H1 (cell line): Measurements from ENCODE around the gene CLDN16. TPM values are rescaled to one million over a fixed set of nuclear protein-coding genes. Genes with fewer than 3 reads are reported as not detected.

Experiments
- CTCF ChIA-PET: fragments of 300-600 bp; sonication (Branson Sonifier 250); formaldehyde crosslinking; loops from one replicate; lab custom pipeline; 2021; ENCODE audit not compliant: partially characterized antibody; lab: Charles Lee
- POLR2A ChIA-PET: fragments of 300-600 bp; sonication (Branson Sonifier 250); formaldehyde crosslinking; loops from one replicate; lab custom pipeline; 2021; ENCODE audit warnings: inconsistent platforms; ENCODE audit not compliant: partially characterized antibody; lab: Charles Lee
- DNase-seq, 2 experiments: peaks; one replicate each; pipeline versions ENCODE4 v3.0.0 to v3.0.0-alpha.2; 2010 to 2022; ENCODE audit warnings: low spot score in 2 of 2, low read depth in 1 of 2, mixed read lengths in 1 of 2
- FAIRE-seq: peaks from 2 replicates; lab custom pipeline; 2011; peaks lifted over from hg19 to GRCh38; lab: Jason Lieb, UNC
- H2AFZ ChIP-seq: 2 replicates; pipeline ENCODE4 v1.8.1; 2012; ENCODE audit warnings: low read length, inconsistent platforms
- H2AK5ac ChIP-seq: 2 replicates; pipeline ENCODE4 v1.6.1; 2013; ENCODE audit warnings: low read depth, low read length
- H2BK120ac ChIP-seq: replicated peaks from 2 replicates; pipeline ENCODE3; 2013; ENCODE audit warnings: low read depth, low read length, inconsistent platforms
- H2BK12ac ChIP-seq: 2 replicates; pipeline ENCODE4 v1.6.1; 2013; ENCODE audit warnings: low read depth, low read length
- H2BK15ac ChIP-seq: 2 replicates; pipeline ENCODE4 v1.6.1; 2013; ENCODE audit warnings: low read length
- H2BK20ac ChIP-seq: 2 replicates; pipeline ENCODE4 v1.6.1; 2013; ENCODE audit warnings: low read length
- H2BK5ac ChIP-seq: 2 replicates; pipeline ENCODE4 v1.6.1; 2013; ENCODE audit warnings: low read depth, low read length
- H3K14ac ChIP-seq: 2 replicates; pipeline ENCODE4 v1.6.1; 2013; ENCODE audit warnings: inconsistent platforms; ENCODE audit not compliant: insufficient read length
- H3K18ac ChIP-seq: 2 replicates; pipeline ENCODE4 v1.6.1; 2013; ENCODE audit warnings: low read length; ENCODE audit errors: extremely low read depth
- H3K23ac ChIP-seq: 2 replicates; pipeline ENCODE4 v1.6.1; 2013; ENCODE audit warnings: inconsistent platforms; ENCODE audit not compliant: insufficient read length
- H3K23me2 ChIP-seq: 2 replicates; pipeline ENCODE4 v1.6.1; 2013; ENCODE audit warnings: low read depth, low read length
- H3K27ac ChIP-seq: 2 replicates; pipeline ENCODE4 v1.6.1; 2011; ENCODE audit warnings: low read depth, low read length, inconsistent platforms
- H3K27me3 ChIP-seq, 4 experiments: replicated peaks in 1 of 4; 1 replicate in 1 of 4; 2 replicates in 3 of 4; pipeline versions ENCODE4 v1.6.1 to v1.8.1; 2011 to 2013; ENCODE audit warnings: low read length in 3 of 4, mild to moderate bottlenecking in 3 of 4, inconsistent platforms in 2 of 4, mixed read lengths in 2 of 4, moderate library complexity in 1 of 4; ENCODE audit not compliant: control insufficient read depth in 3 of 4, insufficient read depth in 3 of 4; ENCODE audit errors: extremely low read depth in 1 of 4
- H3K36me3 ChIP-seq, 4 experiments: 2 replicates each; pipeline versions ENCODE4 v1.6.1 to v1.8.1; 2011 to 2013; ENCODE audit warnings: mild to moderate bottlenecking in 4 of 4, low read length in 3 of 4, moderate library complexity in 2 of 4, control low read depth in 1 of 4, inconsistent platforms in 1 of 4; ENCODE audit not compliant: insufficient read depth in 4 of 4, control insufficient read depth in 2 of 4
- H3K4ac ChIP-seq: replicated peaks from 2 replicates; pipeline ENCODE3; 2013; ENCODE audit warnings: low read length, low read depth, mixed read lengths, inconsistent platforms; ENCODE audit not compliant: insufficient read length
- H3K4me1 ChIP-seq, 4 experiments: replicated peaks in 1 of 4; 1 replicate in 1 of 4; 2 replicates in 3 of 4; pipeline versions ENCODE4 v1.6.1 to v1.8.1; 2011 to 2013; ENCODE audit warnings: low read length in 3 of 4, inconsistent platforms in 2 of 4, mixed read lengths in 1 of 4; ENCODE audit not compliant: insufficient read depth in 4 of 4, control insufficient read depth in 3 of 4
- H3K4me2 ChIP-seq, 2 experiments: 2 replicates each; pipeline versions ENCODE4 v1.6.1 to v1.8.1; 2011 to 2013; ENCODE audit warnings: low read depth in 2 of 2, low read length in 2 of 2, control low read depth in 1 of 2, inconsistent platforms in 1 of 2, mild to moderate bottlenecking in 1 of 2; ENCODE audit not compliant: insufficient read depth in 1 of 2
- H3K4me3 ChIP-seq, 4 experiments: fragments of 200-600, 300-600 bp in 1 of 4; sonication (generic), shearing (Covaris generic), sonication (Bioruptor Twin) in 1 of 4; 2 replicates each; pipeline versions ENCODE4 v1.5.1 to v1.8.1; 2011 to 2016; ENCODE audit warnings: low read length in 4 of 4, low read depth in 3 of 4, control low read depth in 2 of 4, inconsistent platforms in 2 of 4, mild to moderate bottlenecking in 2 of 4, mixed read lengths in 1 of 4, moderate library complexity in 1 of 4; ENCODE audit not compliant: insufficient read depth in 2 of 4; ENCODE audit errors: extremely low read depth in 1 of 4
- H3K56ac ChIP-seq: replicated peaks from 2 replicates; pipeline ENCODE3; 2013; ENCODE audit warnings: low read depth, mild to moderate bottlenecking, mixed read lengths, low read length, inconsistent platforms; ENCODE audit not compliant: insufficient read length
- H3K79me1 ChIP-seq: 2 replicates; pipeline ENCODE4 v1.6.1; 2013; ENCODE audit warnings: low read depth, low read length, control low read depth
- H3K79me2 ChIP-seq, 2 experiments: 2 replicates each; pipeline versions ENCODE4 v1.6.1 to v1.8.1; 2012 to 2013; ENCODE audit warnings: low read length in 2 of 2, mild to moderate bottlenecking in 2 of 2, inconsistent platforms in 1 of 2; ENCODE audit not compliant: insufficient read depth in 2 of 2, control insufficient read depth in 1 of 2
- H3K9ac ChIP-seq, 4 experiments: replicated peaks in 1 of 4; 1 replicate in 1 of 4; 2 replicates in 3 of 4; pipeline versions ENCODE4 v1.6.1 to v1.8.1; 2011 to 2013; ENCODE audit warnings: low read depth in 3 of 4, low read length in 3 of 4, control low read depth in 2 of 4, mild to moderate bottlenecking in 2 of 4, moderate library complexity in 2 of 4, inconsistent platforms in 1 of 4; ENCODE audit errors: extremely low read depth in 1 of 4
- H3K9me3 ChIP-seq, 2 experiments: 2 replicates each; pipeline versions ENCODE4 v1.6.1 to v1.8.1; 2012 to 2013; ENCODE audit warnings: mild to moderate bottlenecking in 2 of 2, moderate library complexity in 2 of 2, control low read depth in 1 of 2, inconsistent platforms in 1 of 2, low read depth in 1 of 2, low read length in 1 of 2, mixed read lengths in 1 of 2; ENCODE audit not compliant: insufficient read depth in 2 of 2
- H4K20me1 ChIP-seq, 2 experiments: replicated peaks in 1 of 2; 2 replicates each; pipeline versions ENCODE3 to v1.8.1; 2011 to 2013; ENCODE audit warnings: inconsistent platforms in 2 of 2, low read length in 2 of 2, mild to moderate bottlenecking in 1 of 2; ENCODE audit not compliant: insufficient read depth in 2 of 2, control insufficient read depth in 1 of 2
- H4K5ac ChIP-seq: 2 replicates; pipeline ENCODE4 v1.6.1; 2013; ENCODE audit warnings: low read length, low read depth, mixed read lengths, inconsistent platforms; ENCODE audit not compliant: insufficient read length
- H4K8ac ChIP-seq: 2 replicates; pipeline ENCODE4 v1.8.0; 2013; ENCODE audit warnings: mild to moderate bottlenecking, moderate library complexity, low read length, inconsistent platforms; ENCODE audit not compliant: insufficient read depth; ENCODE audit errors: extremely low read depth
- H4K91ac ChIP-seq: replicated peaks from 2 replicates; pipeline ENCODE3; 2013; ENCODE audit warnings: low read length, mixed read lengths, inconsistent platforms; ENCODE audit not compliant: insufficient read length
- CBX8 ChIP-seq: fragments of 300-800, 300-1000 bp; sonication (generic); IDR thresholded peaks from 2 replicates; pipeline ENCODE4 v1.7.1; 2016; ENCODE audit warnings: low read depth, low read length, borderline replicate concordance
- EGR1 ChIP-seq: IDR thresholded peaks from 2 replicates; pipeline ENCODE4 v1.6.1; 2011; ENCODE audit warnings: low read depth, low read length, borderline replicate concordance
- EP300 ChIP-seq, 2 experiments: IDR thresholded peaks; 1 replicate in 1 of 2; 2 replicates in 1 of 2; pipeline ENCODE4 v1.6.1; 2011 to 2012; ENCODE audit warnings: low read depth in 2 of 2, low read length in 2 of 2, mild to moderate bottlenecking in 2 of 2, borderline replicate concordance in 1 of 2, inconsistent platforms in 1 of 2, moderate library complexity in 1 of 2
- GABPA ChIP-seq: IDR thresholded peaks from 2 replicates; pipeline ENCODE4 v1.6.1; 2011; ENCODE audit warnings: mild to moderate bottlenecking, low read length, moderate library complexity, borderline replicate concordance; ENCODE audit not compliant: insufficient read depth
- HDAC2 ChIP-seq, 2 experiments: fragments of 300-600 bp in 1 of 2; sonication (generic) in 1 of 2; IDR thresholded peaks; 2 replicates each; pipeline ENCODE4 v1.6.1; 2011 to 2012; ENCODE audit warnings: low read depth in 2 of 2, low read length in 2 of 2, mild to moderate bottlenecking in 2 of 2, moderate library complexity in 2 of 2, borderline replicate concordance in 1 of 2, inconsistent platforms in 1 of 2
- PHF8 ChIP-seq: fragments of 200-600 bp; sonication (generic); conservative IDR thresholded peaks from 2 replicates; pipeline ENCODE4 v1.7.1; 2012; ENCODE audit warnings: low read depth, mild to moderate bottlenecking, inconsistent platforms, low read length, moderate library complexity
- POU5F1 ChIP-seq: IDR thresholded peaks from 2 replicates; pipeline ENCODE4 v1.6.1; 2011; ENCODE audit warnings: low read depth, mild to moderate bottlenecking, low read length, moderate library complexity
- RFX5 ChIP-seq: IDR thresholded peaks from 2 replicates; pipeline ENCODE4 v1.6.1; 2011; ENCODE audit warnings: low read depth, low read length, improper control_type of control experiment, borderline replicate concordance
- SIX5 ChIP-seq: IDR thresholded peaks from 2 replicates; pipeline ENCODE4 v1.6.1; 2011; ENCODE audit warnings: mild to moderate bottlenecking, low read depth, low read length
- WGBS, 2 experiments: shearing (Covaris generic) in 1 of 2; methylation state at CpG; one replicate each; pipeline versions ENCODE4 v1.1.6 to v1.1.7; 2013 to 2015; ENCODE audit warnings: low lambda C conversion rate in 2 of 2, mixed read lengths in 2 of 2, inconsistent platforms in 1 of 2, low coverage in 1 of 2, missing lambda C conversion rate in 1 of 2; ENCODE audit not compliant: insufficient replicate concordance in 2 of 2, insufficient coverage in 1 of 2, insufficient read length in 1 of 2; ENCODE audit errors: extremely low coverage in 1 of 2, missing lambda C conversion rate in 1 of 2; 5-methylcytosine and 5-hydroxymethylcytosine counted together
- polyA plus RNA-seq, 7 experiments: library from polyadenylated mRNA; depleted of rRNA in 3 of 7; stranded (reverse) in 5 of 7; unstranded in 2 of 7; fragments of >200 nt in 5 of 7; fragments of 200-250 nt in 2 of 7; gene quantifications; 1 replicate in 5 of 7; 2 replicates in 1 of 7; 4 replicates in 1 of 7; pipeline versions ENCODE4 v1.2.1 to v1.2.3, GENCODE V29; 2011 to 2013; ENCODE audit warnings: missing spikeins in 2 of 7, mixed read lengths in 2 of 7
- total RNA-seq: library from RNA; stranded (reverse); fragmentation: NEBNext Ultra II Directional; extraction: Animal tissue kit (Norgen Biotek cat#: 25700); gene quantifications from 2 replicates; pipeline ENCODE4 v1.2.1, GENCODE V29; 2021
- TF ChIP-seq, protein P1 (sequence below), 3 experiments: IDR thresholded peaks; 1 replicate in 2 of 3; 2 replicates in 1 of 3; pipeline versions ENCODE4 v1.5.1 to v1.6.1; 2011; ENCODE audit warnings: low read length in 3 of 3, mild to moderate bottlenecking in 3 of 3, inconsistent platforms in 2 of 3, low read depth in 1 of 3, moderate library complexity in 1 of 3; ENCODE audit not compliant: insufficient read depth in 1 of 3; ENCODE audit errors: control extremely low read depth in 1 of 3

The CLDN16 gene
- total and polyA plus RNA-seq, 2 of the 8 experiments (the other 6 are each of a cell fraction or from before 2014, with no cell fraction given), result not detected

GRCh38 chr3:190375671-190376070 lies 12.3 kb upstream of the CLDN16 start:
- H4K20me1 ChIP-seq, result no peaks in the 10 kb centered on the region
- FAIRE-seq, result no peak
- no peak overlapping the region for H4K91ac ChIP-seq
- H3K18ac ChIP-seq, result no peak overlapping the region
- H3K27ac ChIP-seq, result no peak overlapping the region
- no peak overlapping the region for H3K56ac ChIP-seq
- H2AFZ ChIP-seq, result no peak overlapping the region
- H3K9ac ChIP-seq, result no peak overlapping the region
- no peak overlapping the region for H2BK15ac ChIP-seq
- H3K4ac ChIP-seq, result no peak overlapping the region
- H4K8ac ChIP-seq, result no peak overlapping the region
- 87% methylated on average over 3 of the region's 3 CpGs; no CpG with 5 or more reads in 1 of the 2 experiments for WGBS, 2 experiments
- H3K27me3 ChIP-seq, result no peaks in the 10 kb centered on the region
- H3K4me2 ChIP-seq, result no peak overlapping the region
- H2BK12ac ChIP-seq, result no peak overlapping the region
- H3K9me3 ChIP-seq, result no peaks in the 10 kb centered on the region
- no peak overlapping the region for H4K5ac ChIP-seq
- no peak overlapping the region for H3K4me3 ChIP-seq
- H2BK5ac ChIP-seq, result no peak overlapping the region
- H3K4me1 ChIP-seq, result peaks cover 0 to 3% (median 0%) of the 10 kb centered on the region in 4 experiments; a peak in 2 of 7 replicates
- no peak overlapping the region for H3K14ac ChIP-seq
- no peak overlapping the region for H3K23ac ChIP-seq
- no peak overlapping the region for H2BK120ac ChIP-seq
- no peak overlapping the region for H2BK20ac ChIP-seq
- H3K79me2 ChIP-seq, result no peaks in the 10 kb centered on the region
- no peaks in the 10 kb centered on the region for H3K36me3 ChIP-seq
- no peak overlapping the region for H2AK5ac ChIP-seq
- ChIA-PET POLR2A (interaction anchor here (0.9 kb wide), 1 partner anchor 41 kb away, joined by 3 read pairs; no protein-coding TSS in a partner anchor), CTCF (interaction anchor here (0.6 kb wide), 1 partner anchor 415 kb away, joined by 3 read pairs; no protein-coding TSS in a partner anchor)
- no peak for DNase-seq
- no peaks in the 10 kb centered on the region; the same call in 1 of the 2 replicates for H3K23me2 ChIP-seq
- H3K79me1 ChIP-seq, result no peaks in the 10 kb centered on the region
- TF ChIP-seq, protein P1, sequence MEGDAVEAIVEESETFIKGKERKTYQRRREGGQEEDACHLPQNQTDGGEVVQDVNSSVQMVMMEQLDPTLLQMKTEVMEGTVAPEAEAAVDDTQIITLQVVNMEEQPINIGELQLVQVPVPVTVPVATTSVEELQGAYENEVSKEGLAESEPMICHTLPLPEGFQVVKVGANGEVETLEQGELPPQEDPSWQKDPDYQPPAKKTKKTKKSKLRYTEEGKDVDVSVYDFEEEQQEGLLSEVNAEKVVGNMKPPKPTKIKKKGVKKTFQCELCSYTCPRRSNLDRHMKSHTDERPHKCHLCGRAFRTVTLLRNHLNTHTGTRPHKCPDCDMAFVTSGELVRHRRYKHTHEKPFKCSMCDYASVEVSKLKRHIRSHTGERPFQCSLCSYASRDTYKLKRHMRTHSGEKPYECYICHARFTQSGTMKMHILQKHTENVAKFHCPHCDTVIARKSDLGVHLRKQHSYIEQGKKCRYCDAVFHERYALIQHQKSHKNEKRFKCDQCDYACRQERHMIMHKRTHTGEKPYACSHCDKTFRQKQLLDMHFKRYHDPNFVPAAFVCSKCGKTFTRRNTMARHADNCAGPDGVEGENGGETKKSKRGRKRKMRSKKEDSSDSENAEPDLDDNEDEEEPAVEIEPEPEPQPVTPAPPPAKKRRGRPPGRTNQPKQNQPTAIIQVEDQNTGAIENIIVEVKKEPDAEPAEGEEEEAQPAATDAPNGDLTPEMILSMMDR (IDR thresholded peaks at IDR 0.05; ENCODE audit: control extremely low read depth in 1 of 3, insufficient read depth in 1 of 3, low read depth in 1 of 3, low read length in 3 of 3), result no peak
- no peak for TF ChIP-seq CBX8
- TF ChIP-seq RFX5, result no peak
- TF ChIP-seq GABPA, result no peak
- TF ChIP-seq EP300 (IDR thresholded peaks at IDR 0.05; ENCODE audit: borderline replicate concordance in 1 of 2, low read depth in 2 of 2, low read length in 2 of 2), result no peak
- TF ChIP-seq EGR1, result no peak
- no peak for TF ChIP-seq HDAC2 (IDR thresholded peaks at IDR 0.05; ENCODE audit: borderline replicate concordance in 1 of 2, low read depth in 2 of 2, low read length in 2 of 2)
- TF ChIP-seq SIX5, result no peak
- no peak for TF ChIP-seq POU5F1
- TF ChIP-seq PHF8, result no peak
